GM12801 (cell line): Measurements from ENCODE around the gene RPL32.

ENCODE experiments used
- TF ChIP-seq, protein P1 (sequence below): IDR thresholded peaks from one replicate; pipeline ENCODE4 v1.5.1; 2011; ENCODE audit warnings: control low read depth; ENCODE audit not compliant: insufficient read length; ENCODE audit errors: extremely low read depth

RPL32 gene

GRCh38 chr3:12815078-12815477 is 26.3 kb downstream of the RPL32 start:
- TF ChIP-seq, protein P1, sequence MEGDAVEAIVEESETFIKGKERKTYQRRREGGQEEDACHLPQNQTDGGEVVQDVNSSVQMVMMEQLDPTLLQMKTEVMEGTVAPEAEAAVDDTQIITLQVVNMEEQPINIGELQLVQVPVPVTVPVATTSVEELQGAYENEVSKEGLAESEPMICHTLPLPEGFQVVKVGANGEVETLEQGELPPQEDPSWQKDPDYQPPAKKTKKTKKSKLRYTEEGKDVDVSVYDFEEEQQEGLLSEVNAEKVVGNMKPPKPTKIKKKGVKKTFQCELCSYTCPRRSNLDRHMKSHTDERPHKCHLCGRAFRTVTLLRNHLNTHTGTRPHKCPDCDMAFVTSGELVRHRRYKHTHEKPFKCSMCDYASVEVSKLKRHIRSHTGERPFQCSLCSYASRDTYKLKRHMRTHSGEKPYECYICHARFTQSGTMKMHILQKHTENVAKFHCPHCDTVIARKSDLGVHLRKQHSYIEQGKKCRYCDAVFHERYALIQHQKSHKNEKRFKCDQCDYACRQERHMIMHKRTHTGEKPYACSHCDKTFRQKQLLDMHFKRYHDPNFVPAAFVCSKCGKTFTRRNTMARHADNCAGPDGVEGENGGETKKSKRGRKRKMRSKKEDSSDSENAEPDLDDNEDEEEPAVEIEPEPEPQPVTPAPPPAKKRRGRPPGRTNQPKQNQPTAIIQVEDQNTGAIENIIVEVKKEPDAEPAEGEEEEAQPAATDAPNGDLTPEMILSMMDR, result no peak

GRCh38 chr3:12813967-12814366 is 27.4 kb downstream of the RPL32 start:
- TF ChIP-seq, protein P1, result no peak

DNA sequence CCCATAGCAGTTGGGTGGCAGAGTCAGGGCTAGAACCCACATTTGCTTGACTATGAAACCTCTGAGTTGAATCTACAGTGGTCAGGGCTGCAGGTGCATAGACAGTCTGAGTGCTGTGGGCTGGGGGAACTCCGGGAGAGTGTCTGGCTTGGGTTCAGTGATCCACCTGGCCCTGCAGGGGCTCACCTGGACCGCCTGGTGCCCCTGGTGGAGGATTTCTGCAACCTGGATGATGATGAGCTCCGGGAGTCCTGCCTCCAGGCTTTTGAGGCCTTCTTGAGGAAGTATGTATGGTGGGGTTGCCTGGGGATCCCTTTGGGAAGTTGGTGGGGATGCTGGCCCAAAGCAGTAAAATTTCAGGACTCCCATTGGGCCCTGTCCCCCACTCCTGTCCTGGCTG is 28.6 kb downstream of the RPL32 start:
- TF ChIP-seq, protein P1, result no peak

GRCh38 chr3:12810961-12811360 is 30.4 kb downstream of the RPL32 start:
- TF ChIP-seq, protein P1, result no peak

DNA sequence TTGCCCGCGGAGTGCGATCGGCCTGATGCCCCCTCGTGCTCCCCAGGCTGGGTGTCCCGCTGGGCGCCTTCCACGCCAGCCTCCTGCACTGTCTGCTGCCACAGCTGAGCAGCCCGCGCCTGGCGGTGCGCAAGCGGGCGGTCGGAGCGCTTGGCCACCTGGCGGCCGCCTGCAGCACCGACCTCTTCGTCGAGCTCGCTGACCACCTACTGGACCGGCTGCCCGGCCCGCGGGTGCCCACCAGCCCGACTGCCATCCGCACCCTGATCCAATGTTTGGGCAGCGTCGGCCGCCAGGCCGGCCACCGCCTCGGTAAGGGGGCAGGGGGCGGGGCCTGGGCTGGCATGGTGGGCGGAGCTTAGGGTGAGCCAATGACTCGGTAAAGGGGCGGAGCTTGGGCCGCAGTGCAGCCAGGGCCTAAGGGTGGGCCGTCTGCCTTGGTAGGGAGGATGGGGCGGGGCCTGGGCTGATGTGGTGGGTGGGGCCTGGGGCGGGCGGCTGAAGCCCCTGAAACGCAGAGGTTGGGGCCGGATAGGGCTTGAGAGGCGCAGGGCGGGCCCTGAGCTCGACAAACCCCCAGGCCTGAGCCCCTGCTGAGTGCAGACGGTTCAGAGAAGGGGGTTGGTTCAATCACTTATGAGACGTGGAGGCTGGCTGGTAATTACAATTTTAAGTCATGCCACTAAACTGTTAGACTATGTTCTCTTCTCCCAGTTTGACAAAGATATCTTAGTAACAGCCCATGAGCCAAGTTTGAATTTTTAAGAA is 31.2 kb downstream of the RPL32 start:
- TF ChIP-seq, protein P1, result no peak

DNA sequence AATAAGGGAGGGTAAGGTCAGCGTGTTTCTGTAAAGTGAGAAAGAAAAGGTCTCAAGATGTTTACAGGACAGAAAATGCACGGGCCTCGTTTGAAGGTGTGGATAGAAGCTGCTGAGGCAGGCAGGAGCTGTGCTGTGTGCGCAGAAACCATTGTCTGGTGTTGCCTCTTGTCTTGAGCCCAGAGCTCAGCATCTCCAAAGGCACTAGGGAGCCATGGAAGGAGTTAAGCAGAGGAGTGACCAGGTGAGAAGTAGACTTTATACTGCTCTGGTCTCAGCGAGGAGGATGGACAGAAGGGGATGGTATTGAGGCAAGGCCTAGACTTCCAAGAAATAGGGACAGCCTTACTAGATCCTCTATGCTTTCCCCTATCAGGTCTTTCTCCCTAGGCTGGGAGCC is 31.9 kb downstream of the RPL32 start:
- TF ChIP-seq, protein P1, result no peak

DNA sequence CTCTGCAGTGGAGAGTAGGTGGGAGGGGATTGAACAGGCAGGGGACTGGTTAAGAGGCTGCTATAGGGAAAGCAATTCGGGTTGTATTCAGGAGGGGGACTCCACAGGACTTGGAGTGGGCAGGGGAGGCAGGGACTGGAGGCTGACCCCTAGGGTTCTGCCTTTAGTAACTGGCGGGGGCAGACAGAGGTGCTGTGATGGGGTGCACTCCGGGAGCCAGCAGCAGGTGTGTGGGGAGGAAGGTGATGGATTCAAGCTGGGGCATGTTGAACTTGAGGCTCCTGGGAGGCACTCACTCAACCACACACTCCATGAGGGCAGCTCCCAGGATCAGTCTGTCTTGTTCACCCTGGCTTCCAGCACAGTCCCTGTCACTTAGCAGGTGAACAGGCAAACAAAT is 32.4 kb downstream of the RPL32 start:
- TF ChIP-seq, protein P1, result no peak
